Naive thymus-derived CD4-positive, alpha-beta T cell (primary cell): ENCODE measurements around the gene ARHGAP24. TPM values are rescaled to one million over a fixed set of nuclear protein-coding genes. Genes with fewer than 3 reads are reported as not detected.
"Not testable (repeated sequence)": the region's sequence is repeated elsewhere in the genome, so short reads cannot be mapped to it uniquely, and the experiment has no call there.

Experiments
- ATAC-seq: fragments of 150-1000 bp; cut with Tn5 transposase; 2 replicates; pipeline ENCODE4 v1.10.0; 2021; ENCODE audit warnings: mild to moderate bottlenecking, moderate library complexity
- CTCF ChIA-PET: fragments of 350-600 bp; sonication (Branson Sonifier 250); formaldehyde crosslinking; loops from one replicate; lab custom pipeline; 2021; ENCODE audit warnings: antibody characterized with exemption; lab: Charles Lee
- POLR2A ChIA-PET: fragments of 350-600 bp; sonication (Branson Sonifier 250); formaldehyde crosslinking; loops from one replicate; lab custom pipeline; 2021; ENCODE audit warnings: antibody characterized with exemption, inconsistent platforms; lab: Charles Lee
- DNase-seq, 9 donors: peaks; one replicate each; pipeline versions ENCODE4 v3.0.0 to v3.0.0-alpha.2; 2020 to 2022; ENCODE audit warnings: mixed read lengths in 1 of 9
- H3K27ac ChIP-seq: one replicate; pipeline ENCODE4 v1.7.0; 2013; ENCODE audit warnings: mild to moderate bottlenecking, low read depth, low read length, moderate library complexity
- H3K27me3 ChIP-seq, 2 donors: one replicate each; pipeline ENCODE4 v1.7.0; 2013; ENCODE audit warnings: low read length in 2 of 2, mild to moderate bottlenecking in 2 of 2, moderate library complexity in 2 of 2; ENCODE audit not compliant: control insufficient read depth in 2 of 2, insufficient read depth in 2 of 2
- H3K36me3 ChIP-seq, 3 experiments: 1 replicate in 2 of 3; 2 replicates in 1 of 3; pipeline ENCODE4 v1.7.0; 2013; ENCODE audit warnings: low read length in 3 of 3, mild to moderate bottlenecking in 3 of 3, moderate library complexity in 1 of 3; ENCODE audit not compliant: insufficient read depth in 3 of 3, control insufficient read depth in 2 of 3
- H3K4me1 ChIP-seq, 2 donors: one replicate each; pipeline ENCODE4 v1.7.0; 2013; ENCODE audit warnings: low read length in 2 of 2, mild to moderate bottlenecking in 2 of 2, moderate library complexity in 1 of 2; ENCODE audit not compliant: control insufficient read depth in 2 of 2, insufficient read depth in 2 of 2
- H3K4me3 ChIP-seq: 2 replicates; pipeline ENCODE4 v1.7.0; 2013; ENCODE audit warnings: mild to moderate bottlenecking, low read length
- H3K9me3 ChIP-seq, 3 experiments: 1 replicate in 2 of 3; 2 replicates in 1 of 3; pipeline ENCODE4 v1.7.0; 2013; ENCODE audit warnings: low read length in 3 of 3; ENCODE audit not compliant: control insufficient read depth in 2 of 3
- H3K27ac Mint-ChIP-seq, 9 donors: one replicate each; pipeline ENCODE4 v1.8.0; 2020 to 2022; ENCODE audit warnings: mixed read lengths in 9 of 9, mild to moderate bottlenecking in 8 of 9, moderate library complexity in 5 of 9, inconsistent platforms in 2 of 9
- H3K27me3 Mint-ChIP-seq, 5 donors: one replicate each; pipeline ENCODE4 v1.8.0; 2021 to 2022; ENCODE audit warnings: mixed read lengths in 5 of 5, mild to moderate bottlenecking in 1 of 5
- H3K36me3 Mint-ChIP-seq, 5 donors: one replicate each; pipeline ENCODE4 v1.8.0; 2020 to 2022; ENCODE audit warnings: mixed read lengths in 5 of 5, mild to moderate bottlenecking in 3 of 5, inconsistent platforms in 1 of 5
- H3K4me1 Mint-ChIP-seq, 7 donors: one replicate each; pipeline ENCODE4 v1.8.0; 2020 to 2022; ENCODE audit warnings: mixed read lengths in 7 of 7, mild to moderate bottlenecking in 3 of 7, inconsistent platforms in 1 of 7
- H3K4me3 Mint-ChIP-seq, 10 donors: one replicate each; pipeline ENCODE4 v1.8.0; 2020 to 2022; ENCODE audit warnings: mild to moderate bottlenecking in 10 of 10, mixed read lengths in 10 of 10, moderate library complexity in 6 of 10, inconsistent platforms in 2 of 10
- H3K9me3 Mint-ChIP-seq, 11 donors: one replicate each; pipeline ENCODE4 v1.8.0; 2020 to 2022; ENCODE audit warnings: mixed read lengths in 11 of 11, mild to moderate bottlenecking in 4 of 11, inconsistent platforms in 1 of 11, moderate library complexity in 1 of 11
- intact Hi-C, 2 donors: fragments of 100-400 bp; cut with micrococcal nuclease; formaldehyde crosslinking; loops; one replicate each; pipeline ENCODE4 v1.15.1; 2023
- polyA plus RNA-seq, 2 donors: library from polyadenylated mRNA; unstranded; fragments of 300-500 nt; fragmentation: Illumina TruSeq; gene quantifications; one replicate each; pipeline ENCODE4 v1.2.3, GENCODE V29; 2021
- total RNA-seq, 6 experiments: library from RNA in 5 of 6; stranded (reverse) in 5 of 6; gene quantifications; 1 replicate in 5 of 6; 2 replicates in 1 of 6; pipeline ENCODE4 v1.2.3 and lab custom pipeline; 2021 to 2026

ARHGAP24 gene
- total and polyA plus RNA-seq, 7 experiments from 2014 or later, result 0.41 to 12.7 (median 1.3) TPM; not detected in 3

DNA sequence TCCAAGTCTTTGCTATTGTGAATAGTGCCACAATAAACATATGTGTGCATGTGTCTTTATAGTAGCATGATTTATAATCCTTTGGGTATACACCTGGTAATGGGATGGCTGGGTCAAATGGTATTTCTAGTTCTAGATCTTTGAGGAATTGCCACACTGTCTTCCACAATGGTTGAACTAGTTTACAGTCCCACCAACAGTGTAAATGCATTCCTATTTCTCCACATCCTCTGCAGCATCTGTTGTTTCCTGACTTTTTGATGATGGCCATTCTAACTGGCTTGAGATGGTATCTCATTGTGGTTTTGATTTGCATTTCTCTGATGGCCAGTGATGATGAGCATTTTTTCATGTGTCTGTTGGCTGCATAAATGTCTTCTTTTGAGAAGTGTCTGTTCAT is 26.2 kb downstream of the ARHGAP24 start:
- H3K9me3 ChIP-seq, ATAC-seq, H3K27me3 ChIP-seq, H3K36me3 ChIP-seq, DNase-seq, H3K27ac ChIP-seq, CTCF ChIA-PET, H3K36me3 Mint-ChIP-seq, H3K4me1 ChIP-seq, H3K4me3 ChIP-seq, H3K4me1 Mint-ChIP-seq, H3K4me3 Mint-ChIP-seq, H3K27me3 Mint-ChIP-seq, H3K27ac Mint-ChIP-seq, intact Hi-C loops, POLR2A ChIA-PET: not testable (repeated sequence)
- peaks cover 0 to 13% (median 1%) of the 10 kb centered on the region in 11 donors for H3K9me3 Mint-ChIP-seq

DNA sequence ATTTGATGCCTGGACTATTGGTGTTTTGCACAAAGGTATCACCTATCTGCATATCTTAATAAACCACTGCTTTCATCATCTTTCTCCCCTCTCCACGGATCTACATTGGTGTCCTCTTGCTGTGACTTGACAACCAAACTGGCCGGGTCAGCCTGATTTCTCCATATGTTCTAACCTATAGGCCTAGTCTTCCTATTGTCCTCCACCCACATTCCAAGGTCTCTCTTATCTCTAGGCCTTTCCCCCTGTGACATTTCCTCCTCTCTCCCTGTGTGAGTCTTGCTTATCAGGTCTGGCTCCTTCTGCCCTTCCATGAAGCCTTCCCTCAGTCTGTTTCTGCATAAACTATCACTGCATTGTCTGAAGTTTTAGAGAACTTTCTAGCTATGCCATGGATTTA is 33.7 kb downstream of the ARHGAP24 start:
- no peak overlapping the region for H3K4me3 ChIP-seq
- no peaks in the 10 kb centered on the region for H3K4me1 ChIP-seq
- DNase-seq, result no peak
- Mint-ChIP-seq H3K4me3 (no peak overlapping the region), H3K27me3 (peaks cover 0 to 3% (median 0%) of the 10 kb centered on the region in 5 donors), H3K27ac (no peak overlapping the region), H3K9me3 (peaks cover 0 to 11% (median 3%) of the 10 kb centered on the region in 11 donors), H3K4me1 (no peaks in the 10 kb centered on the region), H3K36me3 (peaks cover 0 to 5% (median 0%) of the 10 kb centered on the region in 5 donors)
- no peaks in the 10 kb centered on the region for H3K27me3 ChIP-seq
- CTCF ChIA-PET, result no interaction called here
- POLR2A ChIA-PET, result no interaction called here
- no peaks in the 10 kb centered on the region for H3K36me3 ChIP-seq
- H3K9me3 ChIP-seq, result no peaks in the 10 kb centered on the region
- no peak overlapping the region for H3K27ac ChIP-seq
- no peak for ATAC-seq
- intact Hi-C loops, result no loop called here

DNA sequence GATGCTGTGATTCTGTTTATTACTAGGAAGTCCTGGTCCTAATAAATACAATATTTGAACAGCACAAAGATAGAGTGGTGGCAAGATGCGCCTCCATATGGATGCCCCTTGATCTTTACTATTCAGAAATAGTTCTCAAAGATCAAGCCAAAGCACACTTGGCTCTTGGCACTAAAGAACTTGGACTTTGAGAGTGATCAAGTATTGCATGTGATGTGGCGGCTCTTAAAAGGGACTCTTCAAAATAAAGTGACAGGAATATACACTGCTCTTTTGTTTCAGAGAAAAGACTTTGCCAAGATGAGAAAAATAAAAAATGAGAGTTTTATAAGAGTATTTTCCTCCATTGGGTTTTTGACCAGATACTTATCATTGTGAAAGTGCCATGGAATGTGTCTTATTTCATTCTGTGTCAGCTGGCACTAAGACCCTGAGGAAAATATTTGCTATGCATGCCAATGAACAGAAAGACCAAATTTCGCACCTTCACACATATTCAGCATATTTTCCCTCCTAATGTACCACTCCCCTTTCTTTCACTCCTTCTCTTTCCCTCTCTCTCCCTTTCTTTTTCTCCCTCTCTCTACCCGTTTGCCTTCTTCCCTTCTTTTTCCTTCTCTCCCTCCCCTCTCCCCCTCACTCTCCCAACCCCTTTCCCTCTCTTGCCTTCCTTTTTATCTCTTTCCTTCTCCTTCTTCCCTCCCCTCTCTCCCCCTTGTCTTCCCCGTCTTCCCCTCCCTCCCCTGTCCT is 35.1 kb downstream of the ARHGAP24 start:
- H3K27me3 Mint-ChIP-seq, result peaks cover 0 to 3% (median 0%) of the 10 kb centered on the region in 5 donors
- H3K9me3 Mint-ChIP-seq, result peaks cover 0 to 11% (median 3%) of the 10 kb centered on the region in 11 donors
- ChIA-PET POLR2A (no interaction called here), CTCF (no interaction called here)
- H3K27ac Mint-ChIP-seq, result no peak overlapping the region
- Histone ChIP-seq H3K4me3 (no peak overlapping the region), H3K4me1 (no peaks in the 10 kb centered on the region), H3K27me3 (no peaks in the 10 kb centered on the region), H3K9me3 (no peaks in the 10 kb centered on the region), H3K36me3 (no peaks in the 10 kb centered on the region), H3K27ac (no peak overlapping the region)
- ATAC-seq (no peak), DNase-seq (no peak)
- peaks cover 0 to 4% (median 0%) of the 10 kb centered on the region in 5 donors for H3K36me3 Mint-ChIP-seq
- intact Hi-C loops, result no loop called here
- H3K4me1 Mint-ChIP-seq, result no peaks in the 10 kb centered on the region
- no peak overlapping the region for H3K4me3 Mint-ChIP-seq

DNA sequence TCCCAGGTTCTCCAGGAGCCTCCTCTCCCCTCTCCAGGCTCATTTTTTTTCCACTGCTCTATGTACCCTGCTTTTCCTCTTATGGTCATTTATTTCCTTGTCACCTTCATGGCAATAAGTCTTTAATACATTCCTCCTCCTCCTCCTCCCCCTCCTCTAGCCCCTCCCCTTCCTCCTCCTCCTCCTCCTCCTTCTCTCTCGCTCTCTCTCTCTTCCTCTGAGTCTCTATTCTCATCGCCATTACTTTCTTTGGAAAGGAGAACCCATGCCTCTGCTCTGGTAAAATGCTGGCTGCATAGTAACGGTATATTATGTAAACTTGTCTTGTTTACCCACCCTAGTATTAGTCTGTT is 35.7 kb downstream of the ARHGAP24 start:
- intact Hi-C loops, result no loop called here
- Histone ChIP-seq H3K36me3 (no peaks in the 10 kb centered on the region), H3K27me3 (no peaks in the 10 kb centered on the region), H3K9me3 (no peaks in the 10 kb centered on the region), H3K4me1 (no peaks in the 10 kb centered on the region), H3K4me3 (no peak overlapping the region), H3K27ac (no peak overlapping the region)
- CTCF ChIA-PET, result no interaction called here
- H3K4me3 Mint-ChIP-seq, result no peak overlapping the region
- H3K9me3 Mint-ChIP-seq, result peaks cover 0 to 6% (median 0%) of the 10 kb centered on the region in 11 donors
- H3K27ac Mint-ChIP-seq, result no peak overlapping the region
- DNase-seq (no peak), ATAC-seq (no peak)
- no peaks in the 10 kb centered on the region for H3K36me3 Mint-ChIP-seq
- H3K4me1 Mint-ChIP-seq, result no peaks in the 10 kb centered on the region
- POLR2A ChIA-PET, result no interaction called here
- H3K27me3 Mint-ChIP-seq, result peaks cover 0 to 3% (median 0%) of the 10 kb centered on the region in 5 donors

DNA sequence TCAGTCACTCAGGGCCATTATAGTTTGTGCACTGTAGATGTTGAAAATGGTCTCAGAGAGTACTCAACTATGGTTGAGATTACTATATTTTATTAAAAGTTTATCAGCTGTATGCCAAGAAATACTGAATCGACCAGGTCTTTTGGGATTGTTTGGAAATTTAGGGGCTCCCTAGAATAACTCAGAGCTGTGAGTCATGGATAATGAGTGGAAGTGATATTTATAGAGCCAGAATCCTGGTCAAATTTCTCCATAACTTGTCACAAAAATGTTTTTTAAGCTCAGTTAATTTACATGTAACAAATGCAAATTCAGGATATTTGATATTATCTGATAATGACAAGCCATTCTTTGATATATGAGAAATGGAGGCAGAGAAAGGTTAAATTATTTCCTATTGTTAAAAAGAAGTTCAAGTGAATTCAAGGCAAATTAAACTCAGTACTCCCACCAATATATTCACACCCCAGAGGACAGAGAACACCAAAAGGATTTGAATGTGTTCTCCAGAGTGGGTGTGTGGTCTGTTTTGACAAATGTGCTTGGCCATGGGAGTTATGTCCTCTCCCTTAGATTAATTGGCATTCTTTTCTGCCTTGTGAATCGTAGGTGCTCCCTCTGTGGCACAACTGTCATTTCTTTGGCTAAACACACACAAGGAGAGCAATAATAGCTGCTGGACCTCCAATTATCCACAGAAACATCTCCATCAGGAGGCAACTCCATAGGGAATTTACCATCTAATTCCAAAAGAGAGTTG is 37.7 kb downstream of the ARHGAP24 start:
- no peaks in the 10 kb centered on the region for H3K27me3 ChIP-seq
- peaks cover 0 to 3% (median 0%) of the 10 kb centered on the region in 5 donors for H3K27me3 Mint-ChIP-seq
- no peaks in the 10 kb centered on the region for H3K4me1 ChIP-seq
- no peaks in the 10 kb centered on the region for H3K9me3 ChIP-seq
- ChIA-PET CTCF (no interaction called here), POLR2A (no interaction called here)
- ATAC-seq (no peak), DNase-seq (no peak)
- H3K4me1 Mint-ChIP-seq, result no peaks in the 10 kb centered on the region
- H3K27ac Mint-ChIP-seq, result no peak overlapping the region
- no peaks in the 10 kb centered on the region for H3K36me3 Mint-ChIP-seq
- intact Hi-C loops, result no loop called here
- H3K27ac ChIP-seq, result no peak overlapping the region
- no peak overlapping the region for H3K4me3 Mint-ChIP-seq
- H3K36me3 ChIP-seq, result no peaks in the 10 kb centered on the region
- H3K4me3 ChIP-seq, result no peak overlapping the region
- peaks cover 0 to 5% (median 0%) of the 10 kb centered on the region in 11 donors for H3K9me3 Mint-ChIP-seq

DNA sequence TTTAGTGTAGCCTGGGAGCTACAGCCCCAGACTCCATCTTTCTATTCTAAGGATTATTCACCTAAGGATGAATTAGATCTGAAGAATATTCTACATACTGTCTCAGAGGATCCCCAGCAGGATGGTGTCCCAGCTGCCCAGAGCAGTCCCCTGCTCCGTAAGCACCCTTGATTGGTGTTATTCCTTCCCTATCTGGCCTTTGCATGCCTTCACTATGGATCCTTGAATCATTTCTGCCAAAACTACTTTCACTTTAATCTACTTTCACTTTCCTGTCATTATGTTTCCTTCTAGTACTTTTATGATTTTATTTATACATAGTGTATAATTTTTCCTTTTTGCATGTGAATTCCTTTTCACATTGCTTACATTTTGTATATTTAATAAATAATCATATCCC is 39.2 kb downstream of the ARHGAP24 start:
- H3K27ac ChIP-seq, result no peak overlapping the region
- H3K4me1 Mint-ChIP-seq, result no peaks in the 10 kb centered on the region
- no peaks in the 10 kb centered on the region for H3K27me3 ChIP-seq
- no peaks in the 10 kb centered on the region for H3K36me3 Mint-ChIP-seq
- peak overlapping the region in 1 of 9 donors; percentile 11 for H3K27ac Mint-ChIP-seq
- H3K27me3 Mint-ChIP-seq, result peaks cover 0 to 3% (median 0%) of the 10 kb centered on the region in 5 donors
- ATAC-seq, result no peak
- no peaks in the 10 kb centered on the region for H3K4me1 ChIP-seq
- H3K36me3 ChIP-seq, result no peaks in the 10 kb centered on the region
- no peak overlapping the region for H3K4me3 Mint-ChIP-seq
- no peak overlapping the region for H3K4me3 ChIP-seq
- intact Hi-C loops, result no loop called here
- no peak for DNase-seq
- ChIA-PET POLR2A (no interaction called here), CTCF (no interaction called here)
- H3K9me3 Mint-ChIP-seq, result peaks cover 0 to 5% (median 0%) of the 10 kb centered on the region in 11 donors
- H3K9me3 ChIP-seq, result no peaks in the 10 kb centered on the region
